Measurements from ENCODE around the gene GULP1. TPM values are rescaled to one million over a fixed set of nuclear protein-coding genes. Genes with fewer than 3 reads are reported as not detected.

The GULP1 gene
- total and polyA plus RNA-seq, 10 donors = 0.83 to 16.6 (median 6.6) TPM

GRCh38 chr2:188369365-188369764, 77.7 kb downstream of the GULP1 start:
- no peak overlapping the region for H3K27ac ChIP-seq
- DNase-seq = no peak
- WGBS, 5 donors = 15 to 31% (median 21%) methylated on average over 3 of the region's 3 CpGs
- TF ChIP-seq, protein P1, sequence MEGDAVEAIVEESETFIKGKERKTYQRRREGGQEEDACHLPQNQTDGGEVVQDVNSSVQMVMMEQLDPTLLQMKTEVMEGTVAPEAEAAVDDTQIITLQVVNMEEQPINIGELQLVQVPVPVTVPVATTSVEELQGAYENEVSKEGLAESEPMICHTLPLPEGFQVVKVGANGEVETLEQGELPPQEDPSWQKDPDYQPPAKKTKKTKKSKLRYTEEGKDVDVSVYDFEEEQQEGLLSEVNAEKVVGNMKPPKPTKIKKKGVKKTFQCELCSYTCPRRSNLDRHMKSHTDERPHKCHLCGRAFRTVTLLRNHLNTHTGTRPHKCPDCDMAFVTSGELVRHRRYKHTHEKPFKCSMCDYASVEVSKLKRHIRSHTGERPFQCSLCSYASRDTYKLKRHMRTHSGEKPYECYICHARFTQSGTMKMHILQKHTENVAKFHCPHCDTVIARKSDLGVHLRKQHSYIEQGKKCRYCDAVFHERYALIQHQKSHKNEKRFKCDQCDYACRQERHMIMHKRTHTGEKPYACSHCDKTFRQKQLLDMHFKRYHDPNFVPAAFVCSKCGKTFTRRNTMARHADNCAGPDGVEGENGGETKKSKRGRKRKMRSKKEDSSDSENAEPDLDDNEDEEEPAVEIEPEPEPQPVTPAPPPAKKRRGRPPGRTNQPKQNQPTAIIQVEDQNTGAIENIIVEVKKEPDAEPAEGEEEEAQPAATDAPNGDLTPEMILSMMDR (IDR thresholded peaks at IDR 0.05 in 8 of 11, conservative IDR thresholded peaks at IDR 0.05 in 3 of 11) = peak in 10 of 11 experiments; percentile 10 to 70 (median 50)
- TF ChIP-seq POLR2A (IDR thresholded peaks at IDR 0.05) = no peak
- no peak overlapping the region for H3K4me3 ChIP-seq
- no peaks in the 10 kb centered on the region for H3K9me3 ChIP-seq
- no peaks in the 10 kb centered on the region for H3K4me1 ChIP-seq
- intact Hi-C loops (cut with DNase I; ENCODE audit: low total_unique reads) = no loop called here
- H3K27me3 ChIP-seq (replicated peaks in 1 of 7) = no peaks in the 10 kb centered on the region
- no peaks in the 10 kb centered on the region for H3K36me3 ChIP-seq

GRCh38 chr2:188378371-188378950, 86.8 kb downstream of the GULP1 start:
- H3K9me3 ChIP-seq = no peaks in the 10 kb centered on the region
- DNase-seq = no peak
- H3K27me3 ChIP-seq (replicated peaks in 1 of 7) = no peaks in the 10 kb centered on the region
- no peak overlapping the region for H3K4me3 ChIP-seq
- 77 to 84% (median 80%) methylated on average over 5 of the region's 5 CpGs for WGBS, 5 donors
- H3K4me1 ChIP-seq = no peaks in the 10 kb centered on the region
- intact Hi-C loops (cut with DNase I; ENCODE audit: low total_unique reads) = loop anchor here (10.0 kb wide), 1 partner anchor 84 kb away; the partner anchor contains the start of gene GULP1
- TF ChIP-seq, protein P1 (IDR thresholded peaks at IDR 0.05 in 8 of 11, conservative IDR thresholded peaks at IDR 0.05 in 3 of 11) = no peak
- no peak for TF ChIP-seq POLR2AphosphoS5 (IDR thresholded peaks at IDR 0.05)
- TF ChIP-seq POLR2A (IDR thresholded peaks at IDR 0.05) = no peak
- no peak overlapping the region for H3K27ac ChIP-seq
- H3K36me3 ChIP-seq = no peaks in the 10 kb centered on the region

- intact Hi-C loops (cut with DNase I; ENCODE audit: low total_unique reads) = loop anchor here (10.0 kb wide), 1 partner anchor 85 kb away; the partner anchor contains the start of gene GULP1
- Histone ChIP-seq H3K27ac (no peak overlapping the region), H3K9me3 (peaks cover 0 to 5% (median 0%) of the 10 kb centered on the region in 8 donors), H3K27me3 (replicated peaks in 1 of 7) (no peaks in the 10 kb centered on the region), H3K4me3 (no peak overlapping the region), H3K4me1 (no peaks in the 10 kb centered on the region), H3K36me3 (no peaks in the 10 kb centered on the region)
- TF ChIP-seq, protein P1 (IDR thresholded peaks at IDR 0.05 in 8 of 11, conservative IDR thresholded peaks at IDR 0.05 in 3 of 11) = no peak
- TF ChIP-seq POLR2A (IDR thresholded peaks at IDR 0.05) = no peak
- no peak for TF ChIP-seq POLR2AphosphoS5 (IDR thresholded peaks at IDR 0.05)
- WGBS, 5 donors = 68 to 85% (median 81%) methylated on average over 3 of the region's 3 CpGs
- no peak for DNase-seq
These were observed 88.1 kb downstream of the GULP1 start for GRCh38 chr2:188379748-188380147.

GRCh38 chr2:188380280-188380679, 88.6 kb downstream of the GULP1 start:
- H3K4me1 ChIP-seq = no peaks in the 10 kb centered on the region
- no peak for DNase-seq
- H3K27me3 ChIP-seq (replicated peaks in 1 of 7) = no peaks in the 10 kb centered on the region
- TF ChIP-seq POLR2A (IDR thresholded peaks at IDR 0.05) = no peak
- no peak for TF ChIP-seq POLR2AphosphoS5 (IDR thresholded peaks at IDR 0.05)
- TF ChIP-seq, protein P1 (IDR thresholded peaks at IDR 0.05 in 8 of 11, conservative IDR thresholded peaks at IDR 0.05 in 3 of 11) = no peak
- no peak overlapping the region for H3K4me3 ChIP-seq
- intact Hi-C loops (cut with DNase I; ENCODE audit: low total_unique reads) = no loop called here
- H3K27ac ChIP-seq = no peak overlapping the region
- peaks cover 0 to 10% (median 4%) of the 10 kb centered on the region in 8 donors for H3K9me3 ChIP-seq
- 74 to 90% (median 80%) methylated on average over 2 of the region's 2 CpGs for WGBS, 5 donors
- no peaks in the 10 kb centered on the region for H3K36me3 ChIP-seq

Measured in spleen (tissue), 11 donors.